GM12892 (cell line): ENCODE data around the gene AFF3.

ENCODE experiments used
- POLR2A ChIP-seq: IDR thresholded peaks from 2 replicates; pipeline ENCODE4 v1.6.1; 2011; ENCODE audit warnings: low read depth, low read length, control low read depth
- POLR2AphosphoS5 ChIP-seq: IDR thresholded peaks from 2 replicates; pipeline ENCODE4 v1.6.1; 2011; ENCODE audit warnings: low read depth, low read length, control low read depth
- TAF1 ChIP-seq: IDR thresholded peaks from 2 replicates; pipeline ENCODE4 v1.6.1; 2011; ENCODE audit warnings: low read depth, mild to moderate bottlenecking, control low read depth, low read length, borderline replicate concordance

DNA sequence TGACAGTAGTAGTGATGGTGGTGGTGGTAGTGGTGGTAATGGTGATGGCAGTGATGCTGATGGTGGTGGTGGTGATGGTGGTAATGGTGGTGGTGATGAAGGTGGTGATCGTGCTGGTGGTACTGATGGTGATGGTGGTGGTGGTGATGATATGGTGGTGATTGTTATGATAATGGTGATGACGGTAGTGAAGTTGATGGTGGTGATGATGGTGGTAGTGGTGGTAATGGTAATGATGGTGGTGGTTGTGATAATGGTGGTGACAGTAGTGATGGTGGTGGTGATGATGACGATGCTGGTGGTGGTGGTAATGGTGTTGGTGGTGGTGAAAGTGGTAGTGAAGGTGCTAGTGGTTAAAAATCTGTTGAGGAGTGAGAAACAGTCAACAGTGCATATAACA, 125.6 kb downstream of the AFF3 start:
- TF ChIP-seq POLR2A (no peak), POLR2AphosphoS5 (no peak), TAF1 (no peak)
